IMR-90 (cell line): ENCODE measurements around the gene PHF21B. TPM values are rescaled to one million over a fixed set of nuclear protein-coding genes. Genes with fewer than 3 reads are reported as not detected.

Experiments used
- ATAC-seq: fragments of 200-7000 bp; cut with Tn5 transposase; 2 replicates; pipeline ENCODE4 v1.9.1; 2020; ENCODE audit warnings: low read depth, mild to moderate bottlenecking, moderate library complexity
- BruUV-seq: library from RNA; stranded (reverse); fragments of 400-500 nt; replicated peaks from 2 replicates; lab custom pipeline; 2021; lab: Mats Ljungman, UMichigan
- CTCF ChIA-PET: fragments of 300-600 bp; formaldehyde crosslinking; extraction: SDS; loops from one replicate; lab custom pipeline; 2021; ENCODE audit warnings: antibody characterized with exemption; lab: Yijun Ruan, JAX
- POLR2A ChIA-PET: fragments of 300-600 bp; sonication (Branson Sonifier 250); formaldehyde crosslinking; loops from one replicate; lab custom pipeline; 2022; ENCODE audit warnings: antibody characterized with exemption; ENCODE audit not compliant: unreplicated experiment; lab: Charles Lee
- DNase-seq: peaks from one replicate; pipeline ENCODE4 v3.0.0; 2013
- H2AFZ ChIP-seq: replicated peaks from 2 replicates; pipeline ENCODE3; 2013; ENCODE audit warnings: low read length, mild to moderate bottlenecking; ENCODE audit not compliant: poor library complexity
- H2AK5ac ChIP-seq: 2 replicates; pipeline ENCODE4 v1.6.1; 2013; ENCODE audit warnings: low read depth, low read length, inconsistent platforms
- H2AK9ac ChIP-seq: replicated peaks from 2 replicates; pipeline ENCODE3; 2013; ENCODE audit warnings: mild to moderate bottlenecking, low read depth, low read length, moderate library complexity; ENCODE audit not compliant: poor library complexity
- H2BK120ac ChIP-seq: 2 replicates; pipeline ENCODE4 v1.6.1; 2013; ENCODE audit warnings: low read depth, low read length, inconsistent platforms
- H2BK15ac ChIP-seq: 3 replicates; pipeline ENCODE4 v1.6.1; 2013; ENCODE audit warnings: low read depth, low read length, inconsistent platforms
- H2BK20ac ChIP-seq: 2 replicates; pipeline ENCODE4 v1.6.1; 2013; ENCODE audit warnings: low read depth, mild to moderate bottlenecking, inconsistent platforms, low read length, moderate library complexity
- H2BK5ac ChIP-seq: 2 replicates; pipeline ENCODE4 v1.6.1; 2013; ENCODE audit warnings: mild to moderate bottlenecking, low read depth, low read length, inconsistent platforms; ENCODE audit not compliant: poor library complexity, severe bottlenecking
- H3K14ac ChIP-seq: replicated peaks from 2 replicates; pipeline ENCODE4 v1.6.1; 2013; ENCODE audit warnings: low read depth, low read length, inconsistent platforms
- H3K18ac ChIP-seq: 2 replicates; pipeline ENCODE4 v1.6.1; 2013; ENCODE audit warnings: low read depth, low read length, control low read depth
- H3K23ac ChIP-seq: 2 replicates; pipeline ENCODE4 v1.6.1; 2013; ENCODE audit warnings: low read depth, low read length, inconsistent platforms
- H3K27ac ChIP-seq: 2 replicates; pipeline ENCODE4 v1.5.1; 2013; ENCODE audit warnings: mild to moderate bottlenecking, control low read depth, low read length; ENCODE audit not compliant: insufficient read depth
- H3K27me3 ChIP-seq: 2 replicates; pipeline ENCODE4 v1.6.1; 2013; ENCODE audit warnings: low read length; ENCODE audit not compliant: control insufficient read depth, insufficient read depth
- H3K36me3 ChIP-seq: 2 replicates; pipeline ENCODE4 v1.6.1; 2013; ENCODE audit warnings: low read length, mixed read lengths; ENCODE audit not compliant: control insufficient read depth, insufficient read depth
- H3K4ac ChIP-seq: 2 replicates; pipeline ENCODE4 v1.6.1; 2013; ENCODE audit warnings: low read depth, low read length, inconsistent platforms
- H3K4me1 ChIP-seq: 2 replicates; pipeline ENCODE4 v1.6.1; 2013; ENCODE audit warnings: low read length, mixed read lengths; ENCODE audit not compliant: control insufficient read depth, insufficient read depth
- H3K4me2 ChIP-seq: 2 replicates; pipeline ENCODE4 v1.6.1; 2013; ENCODE audit warnings: low read depth, mild to moderate bottlenecking, control low read depth, low read length, moderate library complexity
- H3K4me3 ChIP-seq: 2 replicates; pipeline ENCODE4 v1.5.1; 2013; ENCODE audit warnings: low read depth, mild to moderate bottlenecking, control low read depth, low read length, moderate library complexity; ENCODE audit not compliant: insufficient read depth
- H3K56ac ChIP-seq: 2 replicates; pipeline ENCODE4 v1.6.1; 2013; ENCODE audit warnings: low read length, inconsistent platforms; ENCODE audit not compliant: insufficient read depth; ENCODE audit errors: extremely low read depth
- H3K79me1 ChIP-seq, 2 experiments: 2 replicates each; pipeline ENCODE4 v1.6.1; 2013; ENCODE audit warnings: low read length in 2 of 2, inconsistent platforms in 1 of 2, low read depth in 1 of 2
- H3K9ac ChIP-seq: 2 replicates; pipeline ENCODE4 v1.6.1; 2013; ENCODE audit warnings: low read depth, low read length, control low read depth
- H3K9me1 ChIP-seq: 2 replicates; pipeline ENCODE4 v1.6.1; 2013; ENCODE audit warnings: low read length, inconsistent platforms; ENCODE audit not compliant: insufficient read depth
- H3K9me3 ChIP-seq: 2 replicates; pipeline ENCODE4 v1.6.1; 2013; ENCODE audit warnings: low read length; ENCODE audit not compliant: control insufficient read depth, insufficient read depth
- H4K20me1 ChIP-seq: 2 replicates; pipeline ENCODE4 v1.6.1; 2013; ENCODE audit warnings: low read length, inconsistent platforms; ENCODE audit not compliant: insufficient read depth
- H4K5ac ChIP-seq: 2 replicates; pipeline ENCODE4 v1.6.1; 2013; ENCODE audit warnings: mild to moderate bottlenecking, low read depth, low read length, control low read depth
- H4K8ac ChIP-seq, 2 experiments: 2 replicates each; pipeline ENCODE4 v1.6.1; 2013; ENCODE audit warnings: low read depth in 2 of 2, low read length in 2 of 2, control low read depth in 1 of 2, inconsistent platforms in 1 of 2
- H4K91ac ChIP-seq: 2 replicates; pipeline ENCODE4 v1.6.1; 2013; ENCODE audit warnings: low read depth, low read length, inconsistent platforms; ENCODE audit not compliant: insufficient read depth
- BHLHE40 ChIP-seq: fragments of 150-350 bp; IDR thresholded peaks from 2 replicates; pipeline ENCODE4 v1.6.1; 2016; ENCODE audit warnings: mild to moderate bottlenecking, low read depth, low read length
- CEBPB ChIP-seq: IDR thresholded peaks from 2 replicates; pipeline ENCODE4 v1.6.1; 2012; ENCODE audit warnings: low read depth, low read length, improper control_type of control experiment
- CHD1 ChIP-seq: IDR thresholded peaks from 2 replicates; pipeline ENCODE4 v1.6.1; 2012; ENCODE audit warnings: low read depth, low read length, improper control_type of control experiment
- ELK1 ChIP-seq: fragments of 150-350 bp; IDR thresholded peaks from 2 replicates; pipeline ENCODE4 v1.6.1; 2016; ENCODE audit warnings: low read depth, mild to moderate bottlenecking, low read length, moderate library complexity, borderline replicate concordance
- FOS ChIP-seq: fragments of 150-350 bp; IDR thresholded peaks from 2 replicates; pipeline ENCODE4 v1.6.1; 2016; ENCODE audit warnings: low read depth, low read length
- MAFK ChIP-seq: IDR thresholded peaks from 2 replicates; pipeline ENCODE4 v1.6.1; 2012; ENCODE audit warnings: low read depth, low read length, improper control_type of control experiment
- MAZ ChIP-seq: IDR thresholded peaks from 2 replicates; pipeline ENCODE4 v1.6.1; 2012; ENCODE audit warnings: low read depth, mild to moderate bottlenecking, low read length, improper control_type of control experiment, moderate library complexity, borderline replicate concordance
- MXI1 ChIP-seq: IDR thresholded peaks from 2 replicates; pipeline ENCODE4 v1.6.1; 2012; ENCODE audit warnings: low read depth, mild to moderate bottlenecking, low read length, moderate library complexity, borderline replicate concordance
- NFE2L2 ChIP-seq: fragments of 150-350 bp; IDR thresholded peaks from 2 replicates; pipeline ENCODE4 v1.6.1; 2016; ENCODE audit warnings: low read depth, mild to moderate bottlenecking, low read length
- POLR2A ChIP-seq: IDR thresholded peaks from 2 replicates; pipeline ENCODE4 v1.6.1; 2012; ENCODE audit warnings: mild to moderate bottlenecking, low read depth, low read length
- RAD21 ChIP-seq: IDR thresholded peaks from 2 replicates; pipeline ENCODE4 v1.6.1; 2012; ENCODE audit warnings: low read length, improper control_type of control experiment
- RCOR1 ChIP-seq: IDR thresholded peaks from 2 replicates; pipeline ENCODE4 v1.6.1; 2012; ENCODE audit warnings: mild to moderate bottlenecking, low read length, improper control_type of control experiment; ENCODE audit not compliant: insufficient replicate concordance
- SMC3 ChIP-seq: fragments of 150-350 bp; IDR thresholded peaks from 2 replicates; pipeline ENCODE4 v1.6.1; 2016; ENCODE audit warnings: low read depth, mild to moderate bottlenecking, antibody characterized with exemption, low read length, moderate library complexity
- WGBS, 2 experiments: methylation state at CpG; one replicate each; pipeline versions ENCODE4 v1.1.5 to v1.1.7; 2013; ENCODE audit warnings: missing lambda C conversion rate in 2 of 2; ENCODE audit not compliant: insufficient read length in 1 of 2; ENCODE audit errors: extremely low coverage in 2 of 2; 5-methylcytosine and 5-hydroxymethylcytosine counted together
- dilution Hi-C: fragments of 300-500 bp; cut with HindIII; formaldehyde crosslinking; loops from one replicate; pipeline ENCODE4 v1.14.3; 2018; ENCODE audit warnings: low sequenced_read_pairs; ENCODE audit not compliant: unreplicated experiment
- in situ Hi-C: fragments of 300-500 bp; cut with MboI; formaldehyde crosslinking; loops from 3 replicates; pipeline ENCODE4 v1.14.3; 2019; ENCODE audit warnings: low sequenced_read_pairs, inconsistent platforms, mixed read lengths
- intact Hi-C: fragments of 100-400 bp; cut with micrococcal nuclease; formaldehyde crosslinking; loops from 2 replicates; pipeline ENCODE4 v1.10.0; 2022
- polyA plus RNA-seq, 3 experiments: library from polyadenylated mRNA; depleted of rRNA; stranded (reverse); fragments of >200 nt; gene quantifications; 2 replicates each; pipeline ENCODE4 v1.2.3, GENCODE V29; 2012; ENCODE audit warnings: low replicate concordance in 1 of 3
- total RNA-seq: library from RNA; depleted of rRNA; stranded (reverse); fragments of >200 nt; gene quantifications from 2 replicates; pipeline ENCODE4 v1.2.3, GENCODE V29; 2012

PHF21B gene
- total and polyA plus RNA-seq, 2 of the 4 experiments (the other 2 are of a cell fraction), result 0.02 TPM; not detected in 1

- no peak for TF ChIP-seq ELK1
- TF ChIP-seq NFE2L2, result no peak
- no peak for TF ChIP-seq CHD1
- TF ChIP-seq RCOR1, result no peak
- TF ChIP-seq BHLHE40, result no peak
- no peak for TF ChIP-seq FOS
- TF ChIP-seq CEBPB, result no peak
- TF ChIP-seq MAFK, result no peak
- TF ChIP-seq SMC3, result no peak
- TF ChIP-seq MXI1, result no peak
- no peak for TF ChIP-seq RAD21
- TF ChIP-seq POLR2A, result no peak
- TF ChIP-seq MAZ, result no peak
- Histone ChIP-seq H3K4me2 (no peak overlapping the region), H3K9me1 (no peaks in the 10 kb centered on the region), H3K4me1 (no peaks in the 10 kb centered on the region), H2BK120ac (no peak overlapping the region), H3K36me3 (no peaks in the 10 kb centered on the region), H3K79me1 (no peaks in the 10 kb centered on the region), H4K91ac (no peak overlapping the region), H3K27me3 (peaks cover 47% of the 10 kb centered on the region), H2BK20ac (no peak overlapping the region), H3K4me3 (no peak overlapping the region), H3K56ac (no peak overlapping the region), H4K5ac (no peak overlapping the region), H2AFZ (no peak overlapping the region), H3K18ac (no peak overlapping the region), H2BK5ac (no peak overlapping the region), H3K23ac (no peak overlapping the region), H3K14ac (no peak overlapping the region), H3K9ac (no peak overlapping the region), H4K8ac (no peak overlapping the region), H2BK15ac (no peak overlapping the region), H3K9me3 (no peaks in the 10 kb centered on the region), H2AK9ac (no peak overlapping the region), H4K20me1 (no peaks in the 10 kb centered on the region), H2AK5ac (no peak overlapping the region), H3K27ac (no peak overlapping the region), H3K4ac (no peak overlapping the region)
- 80% methylated on average over 7 of the region's 15 CpGs; no CpG with 5 or more reads in 1 of the 2 experiments for WGBS, 2 experiments
- dilution Hi-C loops, result no loop called here
- DNase-seq, result no peak
- POLR2A ChIA-PET, result no interaction called here
- no TSS peak for BruUV-seq
- in situ Hi-C loops, result no loop called here
- intact Hi-C loops, result no loop called here
- CTCF ChIA-PET, result interaction anchor here (0.6 kb wide), 1 partner anchor 245 kb away, joined by 3 read pairs; no protein-coding TSS in a partner anchor
- ATAC-seq, result no peak
Measured at GRCh38 chr22:45001653-45002052, 8.2 kb downstream of the PHF21B start.
